ENCODE results near the gene FOXP1.

Gene FOXP1

DNA sequence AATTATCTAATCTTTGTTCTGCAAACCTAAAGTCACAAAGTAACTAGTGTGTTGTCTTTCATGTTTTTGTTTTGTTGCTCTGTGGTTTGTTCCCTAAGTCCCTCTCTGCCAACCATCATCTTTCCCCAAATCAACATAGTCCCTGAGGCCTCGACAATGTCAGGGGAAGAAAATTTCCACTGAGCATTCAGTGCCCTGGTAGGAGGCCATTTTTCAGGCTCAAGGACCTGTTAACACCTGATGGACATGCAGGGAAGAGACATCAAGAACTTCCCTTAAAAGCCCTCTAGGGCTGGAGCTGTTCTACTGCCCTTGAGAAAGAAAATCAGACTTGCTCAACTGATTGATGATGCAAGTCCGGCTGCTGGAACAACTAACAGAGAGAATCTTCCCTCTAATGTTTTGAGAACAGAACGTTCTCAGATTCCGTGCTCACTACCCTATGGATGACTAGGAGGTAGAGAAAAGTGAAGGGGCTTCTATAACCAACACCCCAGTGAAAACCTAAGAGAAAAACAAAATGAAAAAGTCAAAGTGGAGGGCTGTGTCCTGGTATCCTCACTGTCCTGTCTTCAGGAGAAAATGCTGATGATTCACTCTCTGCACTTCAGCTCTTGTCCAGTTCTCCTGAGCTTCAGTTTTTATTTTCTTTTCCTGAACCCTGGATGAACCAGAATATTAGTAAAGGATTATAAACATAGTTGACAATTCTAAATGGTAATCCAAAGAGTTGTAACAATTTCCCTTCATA, 373.1 kb downstream of the FOXP1 start:
- no peak for DNase-seq (ENCODE audit: low spot score)

DNA sequence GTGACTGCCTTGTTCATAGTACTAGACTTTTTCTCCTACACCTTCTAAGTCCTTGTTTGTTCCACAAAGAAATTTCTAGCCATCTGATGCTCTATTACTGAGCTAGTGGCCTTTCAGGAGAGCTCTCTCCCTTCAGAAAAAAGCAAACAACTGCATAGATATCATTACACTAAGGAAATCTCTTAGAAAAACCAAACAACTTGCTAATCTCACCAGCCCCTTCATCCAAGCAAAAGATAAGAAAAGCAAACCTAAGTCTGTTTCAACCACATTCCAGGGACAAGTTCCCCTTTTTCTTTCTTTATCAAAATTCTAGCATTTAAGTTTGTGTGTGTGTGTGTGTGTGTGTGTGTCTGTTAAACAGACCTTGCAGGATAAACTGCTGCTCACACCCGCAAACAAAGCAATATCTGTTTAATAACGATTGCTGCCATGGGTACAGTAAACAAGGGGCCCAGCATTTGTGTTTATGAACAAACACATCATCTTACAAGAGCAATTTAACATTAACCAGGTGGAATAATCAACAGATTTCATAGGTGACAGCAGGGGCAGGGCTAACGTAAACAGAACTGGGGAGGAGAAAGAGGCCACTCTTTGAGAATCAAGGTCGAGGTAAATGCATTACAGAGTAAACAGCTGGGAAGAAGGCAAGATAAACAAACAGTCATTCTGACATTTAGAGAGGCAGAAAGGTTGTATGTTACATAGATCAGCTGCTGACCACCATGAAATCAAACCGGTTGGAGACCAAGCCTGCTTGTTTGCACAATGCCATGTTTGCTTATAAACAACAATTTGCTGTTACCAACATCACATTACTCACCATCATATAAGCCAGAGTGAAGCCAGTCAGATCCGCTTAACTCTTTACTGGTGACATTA, 375.1 kb downstream of the FOXP1 start:
- DNase-seq (ENCODE audit: low spot score): no peak

DNA sequence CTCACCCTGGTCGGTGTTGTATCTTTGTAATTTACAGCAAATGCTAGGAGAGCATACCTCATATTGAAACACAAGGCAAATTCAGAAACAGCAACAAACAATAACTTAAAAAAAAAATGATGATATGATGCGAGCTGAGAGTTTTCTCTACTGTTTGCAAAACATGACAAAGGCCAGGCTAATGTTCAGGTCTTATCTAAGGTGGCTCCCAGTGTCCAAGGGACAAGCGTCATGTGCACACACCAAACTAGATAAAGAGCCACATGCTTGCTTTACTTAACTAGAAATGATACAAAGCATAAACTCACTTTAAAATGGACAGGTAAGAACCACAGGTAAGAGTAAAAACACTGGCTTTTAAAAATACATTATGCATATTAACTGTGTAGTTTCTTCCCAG, 375.9 kb downstream of the FOXP1 start:
- DNase-seq (ENCODE audit: low spot score): no peak

DNA sequence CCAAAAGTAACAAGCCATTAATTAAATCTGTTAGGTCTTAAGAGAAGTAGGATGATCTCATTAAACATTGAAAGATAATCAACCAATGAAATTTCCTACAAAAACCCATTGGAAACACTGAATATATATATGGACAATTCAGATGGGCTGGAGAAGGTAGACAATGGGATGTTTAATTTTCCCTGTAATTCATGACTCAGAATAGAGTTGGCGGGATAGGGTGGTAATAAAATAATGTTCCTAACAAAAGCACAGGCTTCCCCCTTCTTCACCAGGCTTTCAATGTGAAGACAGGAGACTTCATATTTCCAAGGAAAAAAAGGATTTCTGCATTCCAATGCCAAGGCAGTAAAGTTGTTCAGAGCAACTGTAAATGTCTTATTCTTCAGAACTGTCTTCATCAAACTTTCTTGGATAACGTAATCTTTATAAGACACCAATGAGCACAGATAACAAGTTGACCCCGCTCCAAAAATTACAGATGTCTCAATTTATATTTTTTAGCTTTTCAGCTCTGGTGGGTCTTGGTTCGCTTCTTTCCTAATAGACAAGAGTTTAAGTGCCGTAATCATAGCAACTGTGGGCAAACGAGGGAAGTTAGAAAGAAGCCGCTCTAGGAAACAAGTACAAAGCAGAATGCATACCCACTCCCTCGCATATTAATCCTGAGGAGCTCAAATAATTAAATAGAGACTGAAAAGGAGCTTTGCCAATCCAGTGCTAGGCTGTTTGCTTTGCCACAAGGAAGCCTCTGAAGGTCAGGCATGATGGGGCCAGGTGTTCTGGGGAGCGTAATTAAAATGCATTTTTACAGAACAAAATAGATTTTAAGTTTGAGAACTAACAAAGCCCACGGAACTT, 377.0 kb downstream of the FOXP1 start:
- no peak for DNase-seq (ENCODE audit: low spot score)

DNA sequence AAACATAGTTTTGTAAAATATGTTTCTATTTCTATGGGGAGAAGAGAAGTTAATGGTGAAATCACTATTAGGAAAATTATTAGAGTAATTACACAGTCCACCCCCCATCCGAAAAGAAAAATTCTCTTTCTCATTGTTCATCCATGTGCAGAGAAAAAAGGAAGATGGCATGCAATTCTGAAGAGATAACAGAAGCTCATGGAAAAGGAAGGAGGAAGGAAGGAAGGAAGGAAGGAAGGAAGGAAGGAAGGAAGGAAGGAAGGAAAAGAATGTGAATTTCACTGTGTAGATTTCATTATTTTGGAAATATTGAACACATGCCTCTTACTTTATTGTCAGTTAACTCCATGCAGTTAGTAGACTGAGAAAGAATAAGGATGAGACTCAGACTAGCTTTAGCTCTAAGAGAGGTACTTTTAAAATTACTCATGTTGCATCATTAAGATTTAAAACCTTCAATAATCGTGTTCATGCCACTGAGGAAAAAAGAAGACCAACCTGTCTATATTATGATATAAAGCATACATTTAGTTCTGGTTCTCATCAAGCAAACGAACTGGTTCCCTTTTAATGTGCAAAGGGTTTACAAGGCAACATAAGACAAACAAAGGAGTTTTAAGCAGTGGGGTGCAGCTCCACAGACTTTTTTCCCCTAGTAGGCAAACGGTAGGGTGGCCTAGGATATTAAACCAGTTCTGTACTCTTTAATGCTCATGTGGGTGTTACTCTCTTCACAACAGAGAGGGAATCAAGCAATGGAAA, 379.6 kb downstream of the FOXP1 start:
- no peak for DNase-seq (ENCODE audit: low spot score)

DNA sequence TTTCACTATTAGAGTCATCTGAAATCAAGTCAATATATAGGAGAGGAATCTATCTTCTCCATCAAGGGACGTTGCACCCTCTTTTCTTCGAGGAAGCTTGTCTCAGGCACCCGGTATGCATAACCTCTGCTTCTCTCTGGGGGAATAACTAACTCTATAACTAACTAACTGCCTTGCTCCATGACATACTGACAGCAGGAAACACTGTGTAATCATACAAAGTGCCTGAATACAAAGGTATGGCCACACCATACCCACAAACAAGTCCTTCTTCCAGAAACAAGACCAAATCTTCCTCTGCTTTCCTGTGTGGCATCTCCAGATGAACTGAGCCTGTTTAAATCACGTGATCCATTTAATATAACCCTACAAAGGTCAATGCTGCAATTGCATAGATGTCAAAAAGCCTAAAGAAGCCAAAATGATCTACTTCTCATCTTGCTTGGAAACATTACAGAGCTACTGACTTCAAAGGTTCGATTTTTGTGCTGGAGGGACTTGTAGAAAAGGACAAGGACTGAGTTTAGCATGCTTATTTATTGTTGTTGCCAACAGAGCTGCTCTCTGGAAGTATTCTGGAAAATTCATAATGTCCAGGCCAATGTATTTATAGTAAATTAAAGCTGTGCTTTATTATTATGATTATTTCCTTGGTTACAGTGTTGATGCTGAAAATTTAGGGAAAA, 380.5 kb downstream of the FOXP1 start:
- no peak for DNase-seq (ENCODE audit: low spot score)

DNA sequence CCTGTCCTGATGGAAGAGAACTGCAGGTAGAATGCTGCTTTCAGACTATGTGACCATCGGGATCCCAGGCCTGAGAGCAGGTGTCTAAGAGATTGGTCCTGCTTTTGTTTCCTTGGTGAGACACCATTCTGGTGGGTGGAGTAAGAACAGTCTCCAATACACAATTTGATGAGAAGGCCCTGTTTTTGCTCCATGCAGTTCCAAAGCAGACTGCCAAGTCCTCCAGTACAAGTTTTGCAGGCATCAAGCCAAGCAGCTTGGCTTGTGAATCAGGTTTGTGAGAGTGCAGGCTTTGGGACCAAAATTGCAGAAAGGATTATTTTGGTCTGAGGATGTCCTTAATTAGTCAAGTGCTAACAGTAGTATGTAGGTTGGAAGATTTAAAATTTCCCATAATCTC, 381.6 kb downstream of the FOXP1 start:
- no peak for DNase-seq (ENCODE audit: low spot score)

DNA sequence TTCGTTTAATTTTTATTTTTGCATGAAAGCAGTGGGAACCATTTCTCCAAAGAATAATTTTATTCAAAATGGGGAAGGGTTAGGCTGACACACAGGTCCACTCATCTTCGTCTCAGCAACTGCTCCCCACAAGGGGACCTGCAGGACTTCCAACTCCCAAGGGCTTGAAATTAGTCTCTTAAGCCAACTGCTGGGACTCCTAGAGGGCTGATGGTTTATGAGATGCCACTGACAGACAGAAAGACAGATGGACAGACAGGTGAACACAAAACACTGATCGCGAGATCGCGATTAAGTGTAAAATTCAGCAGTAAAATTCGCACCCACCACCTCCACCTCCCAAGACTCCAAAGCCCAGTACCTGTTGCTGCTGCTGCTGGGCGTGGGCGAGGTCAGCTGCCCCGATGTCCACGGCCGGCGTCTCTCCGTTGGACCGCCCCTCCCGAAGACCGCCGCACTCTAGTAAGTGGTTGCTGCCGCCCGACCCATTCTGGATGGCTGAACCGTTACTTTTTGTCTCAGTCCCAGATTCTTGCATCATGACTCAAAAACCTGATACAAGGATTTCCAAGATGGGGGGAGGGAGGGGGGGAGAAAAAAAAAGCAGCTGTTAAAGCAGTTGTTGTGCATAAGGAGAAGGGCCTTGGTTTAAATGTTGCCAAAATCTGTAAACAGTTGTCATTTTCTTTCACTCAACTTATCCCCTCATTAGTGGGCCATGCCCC, 385.5 kb downstream of the FOXP1 start:
- no peak for DNase-seq (ENCODE audit: low spot score)

DNA sequence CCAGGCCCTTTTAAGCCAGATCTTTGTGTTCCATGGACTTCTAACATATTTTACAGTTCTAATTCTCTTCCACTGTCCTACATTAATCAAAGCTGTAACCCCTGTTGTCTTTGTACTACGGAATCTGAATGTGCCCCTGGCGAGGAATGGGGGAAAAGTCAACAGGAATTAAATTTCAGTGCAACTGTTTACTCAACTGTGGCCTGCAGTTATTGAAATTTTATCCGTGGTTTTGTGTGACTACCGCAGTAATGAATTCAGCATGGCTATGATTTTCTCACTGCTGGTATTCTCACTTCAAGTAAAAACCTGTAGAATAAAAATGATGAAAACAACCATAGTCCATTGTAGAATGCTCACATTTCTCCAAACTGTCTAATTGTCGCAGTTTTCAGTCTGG, 388.0 kb downstream of the FOXP1 start:
- DNase-seq (ENCODE audit: low spot score): no peak

DNA sequence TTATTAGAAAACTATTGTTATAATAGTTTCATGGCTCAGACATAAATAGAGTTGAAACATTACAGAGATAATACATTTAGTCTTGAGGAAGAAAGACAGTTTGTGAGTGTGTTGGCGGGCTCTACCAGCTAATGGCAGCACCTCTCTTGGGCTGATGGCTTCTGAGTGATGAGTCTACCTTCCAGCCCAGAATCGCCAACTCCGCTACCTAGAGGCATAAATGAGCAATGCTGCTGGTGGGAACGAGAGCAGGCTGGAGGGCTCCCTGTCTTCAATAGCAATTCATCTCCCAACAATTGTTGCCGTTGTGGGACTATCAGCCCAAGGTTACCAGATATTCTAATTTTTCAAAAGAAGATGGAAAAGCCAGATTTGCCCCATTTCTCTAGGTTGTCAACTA, 388.7 kb downstream of the FOXP1 start:
- DNase-seq (ENCODE audit: low spot score): no peak

DNA sequence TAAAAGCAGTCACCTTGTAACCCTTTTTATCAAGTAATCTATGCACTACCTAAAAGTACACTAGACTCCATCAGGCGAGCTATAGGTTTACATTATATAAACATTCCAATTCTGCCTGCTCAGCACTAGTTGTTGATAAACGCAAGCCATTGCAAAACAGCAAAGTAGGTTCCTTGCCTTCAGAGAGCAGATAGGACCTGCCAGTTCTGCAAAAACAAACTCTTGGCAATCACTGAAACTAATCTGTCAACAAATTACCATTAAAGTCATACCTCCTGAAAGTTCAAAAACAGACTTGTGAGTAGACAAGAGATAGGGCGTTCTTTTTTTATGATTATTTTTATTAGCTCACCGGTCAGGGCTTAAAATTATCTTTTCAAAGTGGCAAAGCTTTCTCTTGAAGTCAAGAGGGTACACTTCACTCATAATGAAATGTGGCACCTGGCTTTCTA, 392.5 kb downstream of the FOXP1 start:
- DNase-seq (ENCODE audit: low spot score): no peak

DNA sequence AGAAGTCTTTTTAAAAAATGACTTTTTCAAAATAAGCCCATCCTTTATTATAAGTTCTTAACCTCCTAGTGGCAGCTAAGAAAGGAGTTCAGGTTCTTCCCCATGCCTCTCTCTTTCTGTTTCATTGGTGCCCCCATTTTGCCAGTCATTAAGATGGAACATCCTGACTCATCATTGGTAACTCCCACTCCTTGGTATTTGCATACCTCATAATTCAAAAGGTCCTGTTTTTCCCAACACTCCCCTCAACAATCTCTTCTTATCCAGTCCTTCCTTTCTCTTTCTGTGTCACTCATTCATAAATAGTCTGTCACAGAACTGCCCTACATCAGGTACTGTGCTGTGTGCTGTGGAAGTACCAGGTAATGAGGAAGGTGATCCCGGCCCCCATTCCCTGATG, 394.0 kb downstream of the FOXP1 start:
- no peak for DNase-seq (ENCODE audit: low spot score)

DNA sequence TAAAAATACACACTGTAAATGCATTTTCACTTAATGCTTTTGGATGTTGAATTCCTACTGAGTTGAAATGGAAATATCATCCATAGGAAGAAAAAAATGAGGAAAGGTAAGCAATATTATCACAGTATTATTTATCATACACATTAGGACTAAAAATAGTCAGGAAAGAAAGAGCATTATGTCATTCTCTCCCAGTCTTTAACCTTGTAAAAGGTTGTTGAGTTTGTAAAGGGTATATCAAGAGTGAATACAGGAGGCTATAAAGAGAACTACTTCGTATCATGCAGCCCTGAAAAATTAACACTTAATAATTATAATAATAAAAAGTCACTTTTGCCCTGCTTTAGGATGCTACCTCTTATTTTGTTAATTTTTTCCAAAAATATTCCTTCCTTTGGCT, 395.8 kb downstream of the FOXP1 start:
- no peak for DNase-seq (ENCODE audit: low spot score)

DNA sequence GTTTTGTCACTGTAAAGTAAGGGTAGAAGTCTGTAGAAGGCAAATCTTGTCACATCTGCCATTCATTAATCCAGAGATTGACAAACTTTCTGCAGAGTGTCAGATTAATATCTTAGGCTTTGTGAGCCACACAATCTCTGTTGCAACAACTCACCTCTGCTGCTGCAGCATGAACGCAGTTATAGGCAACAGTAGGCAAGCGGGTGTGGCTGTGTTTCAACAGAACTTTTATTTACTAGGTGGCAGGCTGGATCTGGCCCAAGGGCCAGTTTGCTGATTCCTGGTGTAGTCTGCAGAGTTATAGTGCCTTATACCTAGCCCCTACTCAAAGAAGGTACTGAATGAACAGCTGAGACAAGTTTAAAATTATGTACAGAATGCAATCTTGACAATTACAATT, 396.7 kb downstream of the FOXP1 start:
- DNase-seq (ENCODE audit: low spot score): no peak

DNA sequence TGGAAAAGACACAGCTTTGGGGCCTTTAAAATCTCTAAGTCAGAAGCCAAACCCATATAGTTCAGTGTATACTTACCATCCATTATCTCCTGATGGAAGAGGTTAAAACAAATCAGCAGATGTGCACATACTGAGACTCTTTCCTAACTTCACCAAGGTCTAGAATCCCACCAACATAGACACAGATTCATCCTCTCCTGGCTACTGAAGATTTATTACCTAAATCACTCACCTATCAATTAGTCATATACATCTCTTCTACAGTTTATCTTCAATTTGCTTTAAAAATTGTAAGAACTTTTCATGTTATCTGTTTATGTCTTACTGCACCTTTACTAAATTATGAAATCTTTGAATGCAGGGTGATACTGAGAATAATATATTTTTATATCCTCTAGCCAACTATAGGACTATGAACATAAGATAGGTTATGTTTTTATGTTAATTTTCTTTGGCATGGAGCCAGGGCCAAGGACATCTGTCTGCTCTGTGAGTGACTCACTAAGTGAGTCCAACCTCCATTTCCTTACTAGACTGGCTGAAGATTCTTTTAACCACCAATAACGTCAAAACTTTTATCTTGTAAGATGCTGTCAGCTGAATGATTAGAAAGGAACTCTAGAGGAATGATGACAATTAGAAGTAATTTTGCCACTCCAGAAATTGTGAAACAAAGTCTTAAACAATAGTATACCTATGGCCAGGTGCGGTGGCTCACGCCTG, 397.6 kb downstream of the FOXP1 start:
- DNase-seq (ENCODE audit: low spot score): peak; percentile 52

DNA sequence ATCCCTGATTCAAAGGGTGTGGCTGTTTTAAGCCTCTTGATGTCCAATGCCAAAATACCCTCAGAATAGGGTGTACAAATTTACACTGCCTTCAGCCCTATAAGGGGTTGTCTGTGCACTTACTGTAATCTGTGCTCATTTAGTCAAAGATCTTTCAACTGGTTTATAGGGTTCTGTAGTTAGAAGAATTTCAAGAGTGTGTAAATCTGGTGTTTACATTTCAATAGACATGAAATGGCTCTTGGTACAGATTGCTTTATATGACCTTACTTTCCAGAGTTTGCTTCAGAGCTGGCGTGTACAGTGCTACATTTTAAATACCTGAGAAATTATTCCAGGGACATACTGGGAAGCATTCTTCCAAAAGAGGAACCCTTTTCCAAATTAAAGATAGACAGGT, 399.3 kb downstream of the FOXP1 start:
- DNase-seq (ENCODE audit: low spot score): no peak

DNA sequence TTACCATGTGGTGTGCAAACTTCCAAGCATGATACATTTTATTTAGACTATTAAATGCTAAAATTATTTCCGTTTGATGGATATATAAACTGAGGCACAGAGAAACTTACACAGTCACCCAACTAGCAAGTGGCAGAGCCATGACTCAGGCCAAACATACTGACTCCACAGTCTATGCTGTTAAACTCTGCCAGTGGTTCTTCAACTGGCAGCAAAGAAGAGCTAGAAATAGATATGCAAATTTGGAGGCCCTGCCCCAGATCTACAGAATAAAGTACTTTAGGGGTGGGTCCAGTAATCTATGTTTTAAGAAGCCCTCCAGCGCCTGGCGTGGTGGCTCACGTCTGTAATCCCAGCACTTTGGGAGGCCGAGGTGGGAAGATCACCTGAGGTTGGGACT, 400.0 kb downstream of the FOXP1 start:
- DNase-seq (ENCODE audit: low spot score): no peak

DNA sequence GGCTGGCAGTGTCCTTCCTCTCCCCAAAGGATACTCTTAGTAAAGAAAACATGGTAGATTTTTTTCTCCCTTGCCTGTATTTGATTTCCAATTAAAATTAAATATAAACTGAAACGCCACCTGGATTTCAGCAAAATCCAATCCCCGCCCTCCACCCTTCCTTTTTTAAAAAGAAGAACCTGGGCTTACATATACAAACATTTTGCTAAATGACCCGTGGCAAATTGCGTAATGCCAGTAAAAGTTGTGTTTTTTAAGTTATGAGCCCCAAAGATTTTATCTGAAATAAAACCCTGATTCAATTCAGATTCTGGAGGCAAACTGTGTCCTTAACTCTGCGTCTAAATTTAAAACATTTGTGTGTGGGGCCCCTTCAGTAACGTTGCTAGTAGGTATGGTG, 403.0 kb downstream of the FOXP1 start:
- no peak for DNase-seq (ENCODE audit: low spot score)

DNA sequence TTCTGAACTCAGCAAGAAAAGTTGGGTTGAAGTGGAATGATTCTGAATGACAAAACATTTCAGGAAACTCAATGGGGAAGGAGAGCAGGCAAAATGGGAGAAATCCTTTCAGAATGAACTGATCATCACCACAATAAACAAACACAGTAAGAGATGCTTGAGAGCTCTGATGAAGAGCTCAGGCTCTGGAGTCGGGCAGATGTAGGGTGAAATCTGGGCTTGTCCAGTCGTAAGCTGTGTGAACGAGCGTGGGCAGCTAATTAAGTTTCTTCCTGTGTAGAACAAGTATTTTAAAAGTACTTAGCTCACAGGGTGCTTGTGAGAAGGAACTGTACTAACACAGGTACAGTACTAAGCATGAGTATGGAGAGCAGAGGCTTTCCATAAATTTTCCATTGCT, 406.2 kb downstream of the FOXP1 start:
- DNase-seq (ENCODE audit: low spot score): no peak

DNA sequence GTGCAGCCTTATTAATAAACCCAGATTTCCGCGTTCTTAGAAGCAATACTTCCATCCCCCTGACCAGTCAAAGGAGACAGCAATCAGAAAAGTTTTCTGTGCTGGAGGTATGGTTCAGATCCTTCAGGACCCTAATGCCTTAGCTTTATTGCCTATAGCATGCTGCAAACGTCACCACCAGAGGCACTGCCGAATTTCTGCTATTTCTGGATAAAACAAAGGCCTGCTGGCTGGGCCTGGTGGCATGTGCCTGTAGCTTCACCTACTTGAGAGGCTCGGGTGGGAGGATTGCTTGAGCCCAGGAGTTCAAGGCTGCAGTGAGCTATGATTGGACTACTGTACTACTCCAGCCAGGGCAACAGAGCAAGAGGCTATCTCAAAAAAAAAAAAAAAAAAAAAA, 407.2 kb downstream of the FOXP1 start:
- DNase-seq (ENCODE audit: low spot score): no peak
